ENCODE measurements around the gene MYLK2.

DNA sequence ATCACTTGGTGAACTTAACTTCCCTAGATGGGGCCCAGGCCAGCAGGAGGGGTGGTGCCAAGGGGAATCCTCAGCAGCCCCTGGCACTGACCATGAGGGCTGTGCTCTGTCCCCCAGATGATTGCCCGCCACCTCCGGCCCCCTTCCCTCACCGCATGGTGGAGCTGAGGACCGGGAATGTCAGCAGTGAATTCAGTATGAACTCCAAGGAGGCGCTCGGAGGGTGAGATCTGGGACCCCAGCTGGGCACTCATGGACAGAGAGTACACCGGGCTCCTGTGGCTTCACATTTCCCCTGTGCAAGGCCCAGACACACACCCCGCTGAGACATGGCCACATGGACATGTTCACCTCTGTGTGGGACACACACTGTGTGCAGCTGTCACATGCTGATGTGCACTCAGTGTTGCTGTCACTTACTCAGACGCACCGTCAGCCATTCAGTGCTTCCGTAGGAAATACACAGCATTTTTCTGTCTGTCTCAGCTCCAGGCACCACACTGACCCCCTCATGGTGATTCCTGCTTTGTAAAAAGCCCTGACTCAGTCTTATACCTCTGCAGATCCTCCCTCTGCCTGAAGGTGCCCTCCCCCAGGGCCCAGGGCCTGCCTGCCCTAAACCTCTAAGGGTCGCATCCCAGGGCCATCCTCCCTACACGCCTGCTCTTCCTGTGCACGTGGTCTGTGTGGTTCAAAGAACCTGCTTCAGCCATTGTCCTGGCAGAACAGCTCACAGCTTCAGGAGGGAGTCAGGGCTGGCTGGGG lies 4.4 kb downstream of the MYLK2 start:
- TF ChIP-seq, protein P1, sequence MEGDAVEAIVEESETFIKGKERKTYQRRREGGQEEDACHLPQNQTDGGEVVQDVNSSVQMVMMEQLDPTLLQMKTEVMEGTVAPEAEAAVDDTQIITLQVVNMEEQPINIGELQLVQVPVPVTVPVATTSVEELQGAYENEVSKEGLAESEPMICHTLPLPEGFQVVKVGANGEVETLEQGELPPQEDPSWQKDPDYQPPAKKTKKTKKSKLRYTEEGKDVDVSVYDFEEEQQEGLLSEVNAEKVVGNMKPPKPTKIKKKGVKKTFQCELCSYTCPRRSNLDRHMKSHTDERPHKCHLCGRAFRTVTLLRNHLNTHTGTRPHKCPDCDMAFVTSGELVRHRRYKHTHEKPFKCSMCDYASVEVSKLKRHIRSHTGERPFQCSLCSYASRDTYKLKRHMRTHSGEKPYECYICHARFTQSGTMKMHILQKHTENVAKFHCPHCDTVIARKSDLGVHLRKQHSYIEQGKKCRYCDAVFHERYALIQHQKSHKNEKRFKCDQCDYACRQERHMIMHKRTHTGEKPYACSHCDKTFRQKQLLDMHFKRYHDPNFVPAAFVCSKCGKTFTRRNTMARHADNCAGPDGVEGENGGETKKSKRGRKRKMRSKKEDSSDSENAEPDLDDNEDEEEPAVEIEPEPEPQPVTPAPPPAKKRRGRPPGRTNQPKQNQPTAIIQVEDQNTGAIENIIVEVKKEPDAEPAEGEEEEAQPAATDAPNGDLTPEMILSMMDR (conservative IDR thresholded peaks at IDR 0.05) = no peak
- no peak for TF ChIP-seq EZH2 (IDR thresholded peaks at IDR 0.05; ENCODE audit: low read depth)

All from PC-9 (cell line).